Caco-2 (cell line): ENCODE measurements around the gene PLEKHA1. TPM values are rescaled to one million over a fixed set of nuclear protein-coding genes. Genes with fewer than 3 reads are reported as not detected.

Source experiments
- BruUV-seq: library from RNA; stranded (reverse); fragments of 400-500 nt; replicated peaks from 2 replicates; lab custom pipeline; 2021; lab: Mats Ljungman, UMichigan
- CTCF ChIA-PET: fragments of 300-600 bp; sonication (Branson Sonifier 250); formaldehyde crosslinking; loops from one replicate; lab custom pipeline; 2022; ENCODE audit warnings: antibody characterized with exemption; lab: Charles Lee
- POLR2A ChIA-PET: fragments of 300-600 bp; sonication (Branson Sonifier 250); formaldehyde crosslinking; loops from one replicate; lab custom pipeline; 2022; ENCODE audit warnings: antibody characterized with exemption; lab: Charles Lee
- DNase-seq, 2 experiments: peaks; one replicate each; pipeline versions ENCODE4 v3.0.0 to v3.0.0-alpha.2; 2020 to 2022
- H3K27me3 ChIP-seq: replicated peaks from 2 replicates; pipeline ENCODE4 v1.6.0; 2011; ENCODE audit warnings: low read length; ENCODE audit not compliant: control insufficient read depth, insufficient read depth
- H3K36me3 ChIP-seq: 2 replicates; pipeline ENCODE4 v1.5.1; 2011; ENCODE audit warnings: low read length; ENCODE audit not compliant: control insufficient read depth, insufficient read depth
- H3K4me1 ChIP-seq: fragments of 250-450 bp; sonication (Bioruptor Pico); 2 replicates; pipeline ENCODE4 v1.5.1; 2020; ENCODE audit warnings: mild to moderate bottlenecking
- H3K4me3 ChIP-seq: 2 replicates; pipeline ENCODE4 v1.5.1; 2011; ENCODE audit warnings: low read depth, mild to moderate bottlenecking, control low read depth, low read length
- H3K9me3 ChIP-seq: fragments of 250-450 bp; sonication (Bioruptor Pico); 2 replicates; pipeline ENCODE4 v1.5.1; 2020; ENCODE audit warnings: mild to moderate bottlenecking, moderate library complexity
- H3K27ac Mint-ChIP-seq: one replicate; pipeline ENCODE4 v1.8.0; 2022; ENCODE audit warnings: mixed read lengths; ENCODE audit not compliant: unreplicated experiment
- H3K27me3 Mint-ChIP-seq: one replicate; pipeline ENCODE4 v1.8.0; 2022; ENCODE audit warnings: mixed read lengths; ENCODE audit not compliant: insufficient read depth, unreplicated experiment
- H3K36me3 Mint-ChIP-seq: one replicate; pipeline ENCODE4 v1.8.0; 2022; ENCODE audit warnings: mild to moderate bottlenecking, mixed read lengths; ENCODE audit not compliant: insufficient read depth, unreplicated experiment
- H3K4me1 Mint-ChIP-seq: one replicate; pipeline ENCODE4 v1.8.0; 2022; ENCODE audit warnings: low read depth, mixed read lengths; ENCODE audit not compliant: unreplicated experiment
- H3K4me3 Mint-ChIP-seq: one replicate; pipeline ENCODE4 v1.8.0; 2022; ENCODE audit warnings: mild to moderate bottlenecking, moderate library complexity, mixed read lengths; ENCODE audit not compliant: unreplicated experiment
- H3K9me3 Mint-ChIP-seq: one replicate; pipeline ENCODE4 v1.8.0; 2022; ENCODE audit warnings: mixed read lengths; ENCODE audit not compliant: unreplicated experiment
- intact Hi-C: fragments of 100-400 bp; cut with micrococcal nuclease; formaldehyde crosslinking; loops from one replicate; pipeline ENCODE4 v1.10.0; 2022; ENCODE audit not compliant: unreplicated experiment
- total RNA-seq: library from RNA; stranded (reverse); gene quantifications from 2 replicates; pipeline ENCODE4 v1.2.3, GENCODE V29; 2022
- TF ChIP-seq, protein P1 (sequence below), 2 experiments: fragments of 200-600 bp in 1 of 2; IDR thresholded peaks; 1 replicate in 1 of 2; 2 replicates in 1 of 2; pipeline versions ENCODE4 v1.5.1 to v1.8.0; 2011 to 2022; ENCODE audit warnings: antibody characterized with exemption in 1 of 2, control low read depth in 1 of 2, inconsistent platforms in 1 of 2, low read depth in 1 of 2, low read length in 1 of 2, mild to moderate bottlenecking in 1 of 2, moderate library complexity in 1 of 2; ENCODE audit not compliant: insufficient read depth in 1 of 2, severe bottlenecking in 1 of 2, unreplicated experiment in 1 of 2

PLEKHA1 gene
- total RNA-seq, 1 experiment from 2014 or later, result 48.4 TPM

DNA sequence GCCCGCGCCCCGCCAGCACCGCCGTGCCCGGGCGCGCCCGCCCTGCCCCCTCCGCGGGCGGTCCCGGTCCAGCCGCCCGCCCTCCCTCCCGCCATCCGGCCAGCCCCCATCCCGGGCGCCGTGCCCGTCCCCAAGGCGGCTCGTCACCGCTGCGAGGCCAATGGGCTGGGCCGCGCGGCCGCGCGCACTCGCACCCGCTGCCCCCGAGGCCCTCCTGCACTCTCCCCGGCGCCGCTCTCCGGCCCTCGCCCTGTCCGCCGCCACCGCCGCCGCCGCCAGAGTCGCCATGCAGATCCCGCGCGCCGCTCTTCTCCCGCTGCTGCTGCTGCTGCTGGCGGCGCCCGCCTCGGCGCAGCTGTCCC, 86.8 kb downstream of the PLEKHA1 start, which contains the start of gene HTRA1:
Gene HTRA1 (plus strand): TSS at position 187 of the 362 bp plus-strand sequence. CDS start 100 bp downstream, at position 287.
- H3K9me3 Mint-ChIP-seq, result no peaks in the 10 kb centered on the region
- no peak within 1 kb of the TSS for H3K27ac Mint-ChIP-seq
- H3K4me1 Mint-ChIP-seq, result no peaks in the 10 kb centered on the region
- peak in 1 of 2 experiments; percentile 61 for DNase-seq
- Histone ChIP-seq H3K36me3 (no peaks in the 10 kb centered on the region), H3K4me1 (peaks cover 5% of the 10 kb centered on the region), H3K27me3 (peaks cover 19% of the 10 kb centered on the region), H3K4me3 (peak within 1 kb of the TSS; percentile 39), H3K9me3 (no peaks in the 10 kb centered on the region)
- ChIA-PET POLR2A (no interaction called here), CTCF (no interaction called here)
- peak within 1 kb of the TSS; percentile 63 for H3K4me3 Mint-ChIP-seq
- no TSS peak for BruUV-seq
- intact Hi-C loops, result loop anchor here (10.0 kb wide), 1 partner anchor 103 kb away; the partner anchor contains the start of gene DMBT1
- TF ChIP-seq, protein P1, sequence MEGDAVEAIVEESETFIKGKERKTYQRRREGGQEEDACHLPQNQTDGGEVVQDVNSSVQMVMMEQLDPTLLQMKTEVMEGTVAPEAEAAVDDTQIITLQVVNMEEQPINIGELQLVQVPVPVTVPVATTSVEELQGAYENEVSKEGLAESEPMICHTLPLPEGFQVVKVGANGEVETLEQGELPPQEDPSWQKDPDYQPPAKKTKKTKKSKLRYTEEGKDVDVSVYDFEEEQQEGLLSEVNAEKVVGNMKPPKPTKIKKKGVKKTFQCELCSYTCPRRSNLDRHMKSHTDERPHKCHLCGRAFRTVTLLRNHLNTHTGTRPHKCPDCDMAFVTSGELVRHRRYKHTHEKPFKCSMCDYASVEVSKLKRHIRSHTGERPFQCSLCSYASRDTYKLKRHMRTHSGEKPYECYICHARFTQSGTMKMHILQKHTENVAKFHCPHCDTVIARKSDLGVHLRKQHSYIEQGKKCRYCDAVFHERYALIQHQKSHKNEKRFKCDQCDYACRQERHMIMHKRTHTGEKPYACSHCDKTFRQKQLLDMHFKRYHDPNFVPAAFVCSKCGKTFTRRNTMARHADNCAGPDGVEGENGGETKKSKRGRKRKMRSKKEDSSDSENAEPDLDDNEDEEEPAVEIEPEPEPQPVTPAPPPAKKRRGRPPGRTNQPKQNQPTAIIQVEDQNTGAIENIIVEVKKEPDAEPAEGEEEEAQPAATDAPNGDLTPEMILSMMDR (IDR thresholded peaks at IDR 0.05; ENCODE audit: insufficient read depth in 1 of 2, low read depth in 1 of 2, low read length in 1 of 2, severe bottlenecking in 1 of 2, unreplicated experiment in 1 of 2), result no peak
- no peaks in the 10 kb centered on the region for H3K36me3 Mint-ChIP-seq
- peaks cover 40% of the 10 kb centered on the region for H3K27me3 Mint-ChIP-seq

DNA sequence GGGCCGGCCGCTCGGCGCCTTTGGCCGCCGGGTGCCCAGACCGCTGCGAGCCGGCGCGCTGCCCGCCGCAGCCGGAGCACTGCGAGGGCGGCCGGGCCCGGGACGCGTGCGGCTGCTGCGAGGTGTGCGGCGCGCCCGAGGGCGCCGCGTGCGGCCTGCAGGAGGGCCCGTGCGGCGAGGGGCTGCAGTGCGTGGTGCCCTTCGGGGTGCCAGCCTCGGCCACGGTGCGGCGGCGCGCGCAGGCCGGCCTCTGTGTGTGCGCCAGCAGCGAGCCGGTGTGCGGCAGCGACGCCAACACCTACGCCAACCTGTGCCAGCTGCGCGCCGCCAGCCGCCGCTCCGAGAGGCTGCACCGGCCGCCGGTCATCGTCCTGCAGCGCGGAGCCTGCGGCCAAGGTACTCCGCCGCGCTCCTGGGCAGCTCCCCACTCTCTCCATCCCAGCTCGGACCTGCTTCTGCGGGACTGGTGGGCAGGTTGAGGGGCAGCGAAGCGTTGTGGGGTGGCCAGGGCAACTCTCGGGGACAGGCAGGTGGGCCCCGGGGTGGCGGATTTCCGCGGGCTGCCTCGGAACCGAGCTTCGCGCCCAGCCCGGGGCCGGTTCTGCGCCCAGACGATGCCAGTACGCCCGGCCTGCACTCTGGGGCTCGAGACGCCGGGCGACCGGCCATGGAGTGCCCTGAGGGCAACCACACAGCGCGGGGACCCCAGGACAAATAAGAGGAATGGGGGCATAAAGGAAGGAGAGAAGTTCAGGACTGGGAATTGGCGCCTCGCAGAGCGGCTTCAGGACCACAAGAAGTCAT, 87.4 kb downstream of the PLEKHA1 start:
- Mint-ChIP-seq H3K36me3 (no peaks in the 10 kb centered on the region), H3K9me3 (no peaks in the 10 kb centered on the region), H3K27ac (no peak overlapping the region), H3K27me3 (peaks cover 44% of the 10 kb centered on the region), H3K4me1 (no peaks in the 10 kb centered on the region), H3K4me3 (peak overlapping the region; percentile 63)
- Histone ChIP-seq H3K4me1 (peaks cover 5% of the 10 kb centered on the region), H3K9me3 (no peaks in the 10 kb centered on the region), H3K4me3 (peak overlapping the region; percentile 39), H3K27me3 (peaks cover 19% of the 10 kb centered on the region), H3K36me3 (no peaks in the 10 kb centered on the region)
- intact Hi-C loops, result loop anchor here (10.0 kb wide), 1 partner anchor 103 kb away; the partner anchor contains the start of gene DMBT1
- no TSS peak for BruUV-seq
- POLR2A ChIA-PET, result no interaction called here
- TF ChIP-seq, protein P1 (IDR thresholded peaks at IDR 0.05; ENCODE audit: insufficient read depth in 1 of 2, low read depth in 1 of 2, low read length in 1 of 2, severe bottlenecking in 1 of 2, unreplicated experiment in 1 of 2), result no peak
- CTCF ChIA-PET, result no interaction called here
- peak in 1 of 2 experiments; percentile 12 for DNase-seq

DNA sequence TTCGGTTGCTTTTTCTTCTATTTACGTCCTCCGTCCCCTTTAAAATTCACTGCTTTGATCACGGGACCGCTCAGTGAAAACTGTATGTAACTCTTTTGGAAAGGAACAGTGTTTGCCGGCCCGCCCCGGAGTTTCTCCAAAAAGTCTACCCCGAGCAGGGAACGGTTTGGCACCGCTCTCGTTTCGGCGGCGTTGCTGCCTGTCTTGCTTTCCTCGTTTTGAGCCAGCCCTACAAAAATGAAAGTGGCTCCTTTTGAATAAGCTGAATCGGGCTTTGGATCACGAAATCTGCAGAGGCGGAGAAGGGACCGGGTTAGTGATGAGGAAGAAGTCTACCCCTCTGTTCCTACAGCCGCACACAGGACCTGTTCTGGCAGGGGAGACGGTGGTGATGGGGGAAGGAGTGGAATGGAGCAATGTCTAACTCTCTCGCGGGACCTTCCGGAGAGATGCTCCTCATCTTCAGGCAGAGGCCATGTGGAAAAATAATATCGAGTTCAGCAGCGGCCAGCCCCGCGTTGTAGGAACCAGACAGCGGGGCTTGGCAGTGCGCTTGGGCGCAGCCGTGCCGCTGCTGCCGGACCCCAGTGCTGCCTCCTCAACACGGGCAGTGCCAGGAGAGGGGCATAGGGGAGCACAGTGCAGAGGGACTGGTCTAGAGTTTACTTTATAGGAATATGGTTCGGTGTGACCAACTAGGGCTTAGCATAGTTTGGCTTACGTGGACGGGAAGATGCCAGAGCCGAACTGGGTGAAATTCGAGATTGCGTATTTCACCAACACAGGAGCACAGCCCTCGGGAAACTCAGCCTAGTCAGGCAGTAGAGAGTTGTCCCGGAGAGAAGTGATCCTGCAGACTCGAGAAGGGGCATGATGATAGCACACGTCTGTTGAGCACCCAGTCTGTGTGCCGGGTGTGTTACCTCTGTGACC, 88.3 kb downstream of the PLEKHA1 start:
- Mint-ChIP-seq H3K27me3 (peaks cover 47% of the 10 kb centered on the region), H3K36me3 (no peaks in the 10 kb centered on the region), H3K4me3 (peak overlapping the region; percentile 63), H3K9me3 (no peaks in the 10 kb centered on the region), H3K4me1 (no peaks in the 10 kb centered on the region), H3K27ac (no peak overlapping the region)
- peaks cover 19% of the 10 kb centered on the region for H3K27me3 ChIP-seq
- BruUV-seq, result no TSS peak
- no peaks in the 10 kb centered on the region for H3K36me3 ChIP-seq
- ChIA-PET POLR2A (no interaction called here), CTCF (no interaction called here)
- H3K4me1 ChIP-seq, result peaks cover 5% of the 10 kb centered on the region
- H3K9me3 ChIP-seq, result no peaks in the 10 kb centered on the region
- no peak for DNase-seq
- intact Hi-C loops, result loop anchor here (10.0 kb wide), 1 partner anchor 102 kb away; the partner anchor contains the start of gene DMBT1
- H3K4me3 ChIP-seq, result no peak overlapping the region; the same call in 1 of the 2 replicates
- TF ChIP-seq, protein P1 (IDR thresholded peaks at IDR 0.05; ENCODE audit: insufficient read depth in 1 of 2, low read depth in 1 of 2, low read length in 1 of 2, severe bottlenecking in 1 of 2, unreplicated experiment in 1 of 2), result no peak
